ENCODE data around the gene SOST. TPM values are rescaled to one million over a fixed set of nuclear protein-coding genes. Genes with fewer than 3 reads are reported as not detected.

SOST gene
- 0.01 TPM for polyA plus RNA-seq (2013, experiment 1 of 2)
- not detected for polyA plus RNA-seq (2013, experiment 2 of 2)

DNA sequence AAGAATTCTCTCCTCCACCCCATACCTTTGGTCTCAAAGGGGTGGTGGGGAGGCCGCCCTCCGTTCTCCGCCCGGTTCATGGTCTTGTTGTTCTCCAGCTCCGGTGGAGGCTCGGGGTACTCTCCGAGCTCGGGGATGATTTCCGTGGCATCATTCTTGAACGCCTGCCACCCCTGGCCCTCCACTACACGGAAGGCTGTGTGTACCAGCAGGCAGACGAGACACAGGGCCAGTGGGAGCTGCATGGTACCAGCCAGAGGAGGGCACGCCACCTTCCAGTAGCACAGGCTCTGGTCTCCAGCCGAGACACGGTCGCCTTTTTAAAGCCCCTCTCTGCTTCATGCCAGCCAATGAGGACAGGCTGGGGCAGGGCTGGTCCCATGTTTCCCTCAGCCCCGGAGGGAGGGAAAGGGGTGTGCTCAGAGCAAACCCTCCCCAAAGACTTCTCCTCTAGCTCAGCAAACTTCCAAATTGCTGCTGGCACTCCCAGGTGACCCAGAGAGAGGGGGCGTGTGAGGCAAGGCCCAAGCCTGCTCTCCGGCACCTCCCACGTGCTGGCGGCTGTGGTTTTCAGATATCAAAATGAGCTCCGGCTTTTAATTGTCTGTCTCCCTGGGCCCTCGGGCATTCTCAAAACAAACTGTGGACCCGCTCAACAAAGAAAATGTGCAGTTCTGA lies at the start of gene SOST:
Gene SOST (minus strand): TSS at position 295 of the 678 bp plus-strand sequence. CDS start 50 bp downstream, at position 245.
- no peaks in the 10 kb centered on the region for H3K36me3 ChIP-seq (ENCODE audit: control insufficient read depth in 1 of 2, insufficient read depth in 2 of 2, low read depth in 1 of 2, low read length in 2 of 2)
- no peaks in the 10 kb centered on the region for H3K79me1 ChIP-seq (replicated peaks; ENCODE audit: low read length, poor library complexity, severe bottlenecking)
- H3K27me3 ChIP-seq (ENCODE audit: control insufficient read depth in 1 of 2, insufficient read depth in 1 of 2, low read length in 2 of 2), result peaks cover 58 to 63% of the 10 kb centered on the region in 2 experiments
- H3K14ac ChIP-seq (ENCODE audit: low read length in 2 of 2), result no peak within 1 kb of the TSS
- peak within 1 kb of the TSS in 1 of 2 experiments; percentile 26 for H3K4me3 ChIP-seq (ENCODE audit: insufficient read depth in 1 of 2, low read depth in 1 of 2, low read length in 2 of 2)
- no peak within 1 kb of the TSS for H4K91ac ChIP-seq (ENCODE audit: low read length)
- no peak within 1 kb of the TSS for H3K4ac ChIP-seq (ENCODE audit: low read depth in 1 of 2, low read length in 2 of 2)
- no peak within 1 kb of the TSS for H2AFZ ChIP-seq (ENCODE audit: low read depth, low read length)
- H2BK15ac ChIP-seq (ENCODE audit: low read depth, poor library complexity, severe bottlenecking), result no peak within 1 kb of the TSS
- H3K9ac ChIP-seq (ENCODE audit: low read length), result no peak within 1 kb of the TSS
- no peak within 1 kb of the TSS for H2BK5ac ChIP-seq (ENCODE audit: low read depth, low read length, poor library complexity, severe bottlenecking)
- peaks cover 9% of the 10 kb centered on the region for H3K4me1 ChIP-seq (ENCODE audit: control insufficient read depth, insufficient read depth, low read depth, low read length)
- H2BK120ac ChIP-seq (ENCODE audit: low read depth, low read length), result no peak within 1 kb of the TSS
- H3K27ac ChIP-seq (ENCODE audit: low read length, poor library complexity, severe bottlenecking), result no peak within 1 kb of the TSS
- WGBS, result 89% methylated on average over 24 of the region's 24 CpGs
- H4K8ac ChIP-seq (ENCODE audit: low read length), result no peak within 1 kb of the TSS
- no peak for DNase-seq
- H2AK5ac ChIP-seq (ENCODE audit: low read length, severe bottlenecking), result no peak within 1 kb of the TSS
- no peak within 1 kb of the TSS for H3K18ac ChIP-seq (ENCODE audit: low read depth in 1 of 2, low read length in 2 of 2)
- no peak within 1 kb of the TSS for H2BK12ac ChIP-seq (ENCODE audit: low read length in 2 of 2)
- H3K4me2 ChIP-seq (ENCODE audit: low read length, poor library complexity, severe bottlenecking), result no peak within 1 kb of the TSS
- no peaks in the 10 kb centered on the region for H3K9me3 ChIP-seq (ENCODE audit: control insufficient read depth, low read length)
- H3K23ac ChIP-seq (ENCODE audit: low read length in 2 of 2), result peak within 1 kb of the TSS in 1 of 2 experiments; percentile 79

DNA sequence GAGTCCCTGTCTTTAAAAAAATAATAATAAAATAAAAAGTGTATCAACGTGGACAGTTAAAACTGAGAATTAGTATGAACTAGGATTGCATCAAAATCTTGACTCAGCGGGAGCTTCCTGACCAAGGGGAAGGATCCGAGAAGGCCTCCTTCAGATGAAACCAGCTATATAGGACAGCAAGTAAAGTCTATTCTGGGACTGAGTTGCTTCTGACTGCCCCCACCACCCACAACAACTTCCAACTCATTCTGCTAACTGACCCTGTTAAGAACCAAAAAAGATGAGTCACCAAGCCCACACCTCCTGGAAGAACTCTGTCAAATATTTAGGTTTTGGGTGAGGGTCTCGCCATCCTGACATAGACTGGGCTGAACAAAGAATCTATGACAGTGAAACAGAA lies 49.5 kb upstream of the SOST start:
- peaks cover 2% of the 10 kb centered on the region for H3K4me1 ChIP-seq (ENCODE audit: control insufficient read depth, insufficient read depth, low read depth, low read length)
- 100% methylated on average over 2 of the region's 4 CpGs for WGBS

DNA sequence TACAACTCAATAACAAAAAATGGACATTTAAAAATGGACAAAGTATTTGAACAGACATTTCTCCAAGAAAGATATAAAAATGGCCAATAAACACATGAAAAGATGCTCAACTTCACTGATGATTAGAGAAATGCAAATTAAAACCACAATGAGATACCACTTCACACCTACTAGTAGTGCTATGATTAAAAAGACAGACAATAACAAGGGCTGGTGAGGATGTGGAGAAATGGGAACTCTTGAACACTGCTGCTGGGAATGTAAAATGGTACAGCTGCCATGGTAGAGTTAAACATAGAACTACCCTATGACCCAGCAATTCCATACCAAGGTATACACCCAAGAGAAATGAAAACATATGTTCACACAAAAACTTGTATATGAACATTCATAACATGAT lies 46.5 kb upstream of the SOST start:
- Histone ChIP-seq H4K8ac (ENCODE audit: low read length) (no peak overlapping the region), H3K4ac (ENCODE audit: low read depth in 1 of 2, low read length in 2 of 2) (no peak overlapping the region), H3K27ac (ENCODE audit: low read length, poor library complexity, severe bottlenecking) (no peak overlapping the region), H3K9me3 (ENCODE audit: control insufficient read depth, low read length) (no peaks in the 10 kb centered on the region), H2BK12ac (ENCODE audit: low read length in 2 of 2) (no peak overlapping the region), H3K14ac (ENCODE audit: low read length in 2 of 2) (no peak overlapping the region), H2BK15ac (ENCODE audit: low read depth, poor library complexity, severe bottlenecking) (no peak overlapping the region), H2BK5ac (ENCODE audit: low read depth, low read length, poor library complexity, severe bottlenecking) (no peak overlapping the region), H3K79me1 (replicated peaks; ENCODE audit: low read length, poor library complexity, severe bottlenecking) (no peaks in the 10 kb centered on the region), H4K91ac (ENCODE audit: low read length) (no peak overlapping the region), H3K4me2 (ENCODE audit: low read length, poor library complexity, severe bottlenecking) (no peak overlapping the region), H3K4me1 (ENCODE audit: control insufficient read depth, insufficient read depth, low read depth, low read length) (no peaks in the 10 kb centered on the region), H3K18ac (ENCODE audit: low read depth in 1 of 2, low read length in 2 of 2) (no peak overlapping the region), H3K27me3 (ENCODE audit: control insufficient read depth in 1 of 2, insufficient read depth in 1 of 2, low read length in 2 of 2) (no peaks in the 10 kb centered on the region), H2AK5ac (ENCODE audit: low read length, severe bottlenecking) (no peak overlapping the region), H3K4me3 (ENCODE audit: insufficient read depth in 1 of 2, low read depth in 1 of 2, low read length in 2 of 2) (no peak overlapping the region), H3K23ac (ENCODE audit: low read length in 2 of 2) (no peak overlapping the region), H3K36me3 (ENCODE audit: control insufficient read depth in 1 of 2, insufficient read depth in 2 of 2, low read depth in 1 of 2, low read length in 2 of 2) (peaks cover 12 to 89% of the 10 kb centered on the region in 2 experiments), H3K9ac (ENCODE audit: low read length) (no peak overlapping the region), H2BK120ac (ENCODE audit: low read depth, low read length) (no peak overlapping the region), H2AFZ (ENCODE audit: low read depth, low read length) (no peak overlapping the region)
- no peak for DNase-seq

More for the DNA sequence above, 49.5 kb upstream of the SOST start:
- Histone ChIP-seq H3K27me3 (ENCODE audit: control insufficient read depth in 1 of 2, insufficient read depth in 1 of 2, low read length in 2 of 2) (no peaks in the 10 kb centered on the region), H2BK5ac (ENCODE audit: low read depth, low read length, poor library complexity, severe bottlenecking) (no peak overlapping the region), H3K14ac (ENCODE audit: low read length in 2 of 2) (no peak overlapping the region), H3K79me1 (replicated peaks; ENCODE audit: low read length, poor library complexity, severe bottlenecking) (no peaks in the 10 kb centered on the region), H3K36me3 (ENCODE audit: control insufficient read depth in 1 of 2, insufficient read depth in 2 of 2, low read depth in 1 of 2, low read length in 2 of 2) (peaks cover 13 to 88% of the 10 kb centered on the region in 2 experiments), H4K91ac (ENCODE audit: low read length) (no peak overlapping the region), H2AK5ac (ENCODE audit: low read length, severe bottlenecking) (no peak overlapping the region), H2BK12ac (ENCODE audit: low read length in 2 of 2) (no peak overlapping the region), H4K8ac (ENCODE audit: low read length) (no peak overlapping the region), H3K4me2 (ENCODE audit: low read length, poor library complexity, severe bottlenecking) (no peak overlapping the region), H3K9me3 (ENCODE audit: control insufficient read depth, low read length) (no peaks in the 10 kb centered on the region), H3K27ac (ENCODE audit: low read length, poor library complexity, severe bottlenecking) (no peak overlapping the region), H3K4me3 (ENCODE audit: insufficient read depth in 1 of 2, low read depth in 1 of 2, low read length in 2 of 2) (no peak overlapping the region), H3K4ac (ENCODE audit: low read depth in 1 of 2, low read length in 2 of 2) (no peak overlapping the region), H2AFZ (ENCODE audit: low read depth, low read length) (no peak overlapping the region), H3K23ac (ENCODE audit: low read length in 2 of 2) (no peak overlapping the region), H2BK15ac (ENCODE audit: low read depth, poor library complexity, severe bottlenecking) (no peak overlapping the region), H3K18ac (ENCODE audit: low read depth in 1 of 2, low read length in 2 of 2) (no peak overlapping the region), H2BK120ac (ENCODE audit: low read depth, low read length) (no peak overlapping the region), H3K9ac (ENCODE audit: low read length) (no peak overlapping the region)
- DNase-seq, result no peak

DNA sequence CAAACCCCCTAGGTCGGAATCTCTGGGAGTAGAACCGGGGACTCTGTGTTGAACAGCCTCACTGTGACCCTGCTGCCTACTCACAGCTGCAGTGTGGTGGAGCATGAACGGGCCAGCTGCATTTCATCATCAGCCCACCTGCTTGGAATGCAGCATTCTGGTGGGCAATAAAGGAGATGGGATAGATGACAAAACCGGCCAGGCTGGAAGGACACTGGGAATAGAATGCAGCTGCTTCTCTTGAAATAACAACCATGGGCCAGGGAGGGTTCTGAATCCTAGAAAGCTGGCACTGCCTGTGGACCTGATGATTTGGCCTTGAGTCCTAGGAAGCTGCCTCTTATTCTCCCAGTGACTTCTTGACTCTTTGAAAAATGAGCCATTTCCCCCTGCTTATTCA lies 45.2 kb upstream of the SOST start:
- Histone ChIP-seq H3K18ac (ENCODE audit: low read depth in 1 of 2, low read length in 2 of 2) (no peak overlapping the region), H2AFZ (ENCODE audit: low read depth, low read length) (no peak overlapping the region), H3K4me1 (ENCODE audit: control insufficient read depth, insufficient read depth, low read depth, low read length) (no peaks in the 10 kb centered on the region), H3K36me3 (ENCODE audit: control insufficient read depth in 1 of 2, insufficient read depth in 2 of 2, low read depth in 1 of 2, low read length in 2 of 2) (peaks cover 12 to 81% of the 10 kb centered on the region in 2 experiments), H4K8ac (ENCODE audit: low read length) (no peak overlapping the region), H3K27ac (ENCODE audit: low read length, poor library complexity, severe bottlenecking) (no peak overlapping the region), H3K9me3 (ENCODE audit: control insufficient read depth, low read length) (no peaks in the 10 kb centered on the region), H3K9ac (ENCODE audit: low read length) (no peak overlapping the region), H2BK12ac (ENCODE audit: low read length in 2 of 2) (no peak overlapping the region), H3K4ac (ENCODE audit: low read depth in 1 of 2, low read length in 2 of 2) (no peak overlapping the region), H2BK15ac (ENCODE audit: low read depth, poor library complexity, severe bottlenecking) (no peak overlapping the region), H3K79me1 (replicated peaks; ENCODE audit: low read length, poor library complexity, severe bottlenecking) (no peaks in the 10 kb centered on the region), H2BK120ac (ENCODE audit: low read depth, low read length) (no peak overlapping the region), H3K4me3 (ENCODE audit: insufficient read depth in 1 of 2, low read depth in 1 of 2, low read length in 2 of 2) (no peak overlapping the region), H3K27me3 (ENCODE audit: control insufficient read depth in 1 of 2, insufficient read depth in 1 of 2, low read length in 2 of 2) (no peaks in the 10 kb centered on the region), H4K91ac (ENCODE audit: low read length) (no peak overlapping the region), H2AK5ac (ENCODE audit: low read length, severe bottlenecking) (no peak overlapping the region), H3K14ac (ENCODE audit: low read length in 2 of 2) (no peak overlapping the region), H2BK5ac (ENCODE audit: low read depth, low read length, poor library complexity, severe bottlenecking) (no peak overlapping the region), H3K23ac (ENCODE audit: low read length in 2 of 2) (no peak overlapping the region), H3K4me2 (ENCODE audit: low read length, poor library complexity, severe bottlenecking) (no peak overlapping the region)
- 62% methylated on average over 4 of the region's 4 CpGs for WGBS
- DNase-seq, result no peak
